MM.1S (cell line): ENCODE results near the gene SCAI.

Experiments used
- EZH2 ChIP-seq: fragments of 300-600 bp; sonication (generic); optimal IDR thresholded peaks from 2 replicates; pipeline ENCODE3; 2017; ENCODE audit warnings: low read depth, mild to moderate bottlenecking, antibody characterized with exemption, low read length, mixed read lengths
- TF ChIP-seq, protein P1 (sequence below): fragments of 300-600 bp; sonication (generic); IDR thresholded peaks from 2 replicates; pipeline ENCODE4 v1.5.1; 2016; ENCODE audit warnings: antibody characterized with exemption, low read length, mixed read lengths

DNA sequence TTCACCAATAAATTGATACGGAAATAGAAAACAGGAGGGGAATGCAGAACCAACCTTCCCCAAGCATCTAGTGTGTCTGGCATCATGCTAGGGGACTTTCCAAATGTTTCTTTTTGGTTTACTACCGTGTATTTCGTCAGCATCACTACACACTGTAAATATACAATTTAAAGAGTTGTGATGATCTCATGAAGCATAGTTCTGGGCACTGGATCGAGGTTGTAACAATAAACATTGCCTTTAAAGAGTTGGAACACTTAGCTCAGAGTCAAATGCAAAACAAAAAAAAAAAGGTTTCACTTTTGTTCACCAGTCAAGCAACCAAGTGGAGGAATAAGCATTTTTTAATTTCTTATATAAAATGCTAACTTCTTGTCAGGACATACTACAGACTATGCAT lies 2.9 kb upstream of the SCAI start:
- TF ChIP-seq, protein P1, sequence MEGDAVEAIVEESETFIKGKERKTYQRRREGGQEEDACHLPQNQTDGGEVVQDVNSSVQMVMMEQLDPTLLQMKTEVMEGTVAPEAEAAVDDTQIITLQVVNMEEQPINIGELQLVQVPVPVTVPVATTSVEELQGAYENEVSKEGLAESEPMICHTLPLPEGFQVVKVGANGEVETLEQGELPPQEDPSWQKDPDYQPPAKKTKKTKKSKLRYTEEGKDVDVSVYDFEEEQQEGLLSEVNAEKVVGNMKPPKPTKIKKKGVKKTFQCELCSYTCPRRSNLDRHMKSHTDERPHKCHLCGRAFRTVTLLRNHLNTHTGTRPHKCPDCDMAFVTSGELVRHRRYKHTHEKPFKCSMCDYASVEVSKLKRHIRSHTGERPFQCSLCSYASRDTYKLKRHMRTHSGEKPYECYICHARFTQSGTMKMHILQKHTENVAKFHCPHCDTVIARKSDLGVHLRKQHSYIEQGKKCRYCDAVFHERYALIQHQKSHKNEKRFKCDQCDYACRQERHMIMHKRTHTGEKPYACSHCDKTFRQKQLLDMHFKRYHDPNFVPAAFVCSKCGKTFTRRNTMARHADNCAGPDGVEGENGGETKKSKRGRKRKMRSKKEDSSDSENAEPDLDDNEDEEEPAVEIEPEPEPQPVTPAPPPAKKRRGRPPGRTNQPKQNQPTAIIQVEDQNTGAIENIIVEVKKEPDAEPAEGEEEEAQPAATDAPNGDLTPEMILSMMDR: no peak
- no peak for TF ChIP-seq EZH2
